AG10803 (cell line): ENCODE measurements around the gene KRTAP4-3.
"Not testable (repeated sequence)": the region's sequence is repeated elsewhere in the genome, so short reads cannot be mapped to it uniquely, and the experiment has no call there.

ENCODE experiments used
- DNase-seq: peaks from one replicate; pipeline ENCODE4 v3.0.0; 2010; ENCODE audit warnings: low read depth
- H3K4me3 ChIP-seq: 2 replicates; pipeline ENCODE4 v1.5.1; 2011; ENCODE audit warnings: mild to moderate bottlenecking, low read length, control low read depth
- TF ChIP-seq, protein P1 (sequence below): conservative IDR thresholded peaks from 2 replicates; pipeline ENCODE4 v1.5.1; 2011; ENCODE audit warnings: mild to moderate bottlenecking, low read length, control low read depth, inconsistent platforms

The KRTAP4-3 gene

DNA sequence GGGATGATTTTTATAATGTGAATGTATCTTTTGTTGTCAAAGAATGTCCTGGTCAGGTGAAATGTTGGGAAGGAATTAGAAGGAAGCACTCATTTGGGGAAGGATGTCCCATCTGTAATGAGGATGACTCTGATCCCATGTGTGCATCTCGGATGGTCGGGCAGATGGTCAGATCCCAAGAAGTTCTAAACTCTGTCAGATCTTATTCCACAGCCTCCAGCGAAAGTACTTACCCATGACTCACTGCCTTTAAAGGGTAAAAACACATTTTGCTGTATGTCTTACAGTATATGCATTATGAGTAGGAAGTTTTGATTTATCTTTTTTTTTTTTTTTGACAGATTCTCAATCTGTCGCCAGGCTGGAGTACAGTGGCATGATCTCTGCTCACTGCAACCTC, 49.3 kb downstream of the KRTAP4-3 start:
- no peak overlapping the region for H3K4me3 ChIP-seq
- DNase-seq, result no peak
- TF ChIP-seq, protein P1, sequence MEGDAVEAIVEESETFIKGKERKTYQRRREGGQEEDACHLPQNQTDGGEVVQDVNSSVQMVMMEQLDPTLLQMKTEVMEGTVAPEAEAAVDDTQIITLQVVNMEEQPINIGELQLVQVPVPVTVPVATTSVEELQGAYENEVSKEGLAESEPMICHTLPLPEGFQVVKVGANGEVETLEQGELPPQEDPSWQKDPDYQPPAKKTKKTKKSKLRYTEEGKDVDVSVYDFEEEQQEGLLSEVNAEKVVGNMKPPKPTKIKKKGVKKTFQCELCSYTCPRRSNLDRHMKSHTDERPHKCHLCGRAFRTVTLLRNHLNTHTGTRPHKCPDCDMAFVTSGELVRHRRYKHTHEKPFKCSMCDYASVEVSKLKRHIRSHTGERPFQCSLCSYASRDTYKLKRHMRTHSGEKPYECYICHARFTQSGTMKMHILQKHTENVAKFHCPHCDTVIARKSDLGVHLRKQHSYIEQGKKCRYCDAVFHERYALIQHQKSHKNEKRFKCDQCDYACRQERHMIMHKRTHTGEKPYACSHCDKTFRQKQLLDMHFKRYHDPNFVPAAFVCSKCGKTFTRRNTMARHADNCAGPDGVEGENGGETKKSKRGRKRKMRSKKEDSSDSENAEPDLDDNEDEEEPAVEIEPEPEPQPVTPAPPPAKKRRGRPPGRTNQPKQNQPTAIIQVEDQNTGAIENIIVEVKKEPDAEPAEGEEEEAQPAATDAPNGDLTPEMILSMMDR, result no peak

DNA sequence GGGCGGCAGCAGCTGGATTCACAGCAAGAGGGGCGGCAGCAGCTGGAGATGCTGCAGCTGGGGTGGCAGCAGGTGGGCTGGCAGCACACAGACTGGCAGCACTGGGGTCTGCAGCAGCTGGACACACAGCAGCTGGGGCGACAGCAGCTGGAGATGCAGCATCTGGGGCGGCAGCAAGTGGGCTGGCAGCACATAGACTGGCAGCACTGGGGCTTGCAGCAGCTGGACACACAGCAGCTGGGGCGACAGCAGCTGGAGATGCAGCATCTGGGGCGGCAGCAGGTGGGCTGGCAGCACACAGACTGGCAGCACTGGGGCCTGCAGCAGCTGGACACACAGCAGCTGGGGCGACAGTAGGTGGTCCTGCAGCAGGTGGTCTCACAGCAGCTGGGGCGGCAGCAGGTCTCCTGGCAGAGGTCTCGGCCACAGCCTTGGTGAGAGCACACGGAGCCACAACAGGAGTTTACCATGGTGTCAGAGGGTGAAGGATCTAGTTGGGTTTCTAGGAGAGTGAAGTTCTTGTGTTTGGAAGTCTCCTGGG, 50.1 kb downstream of the KRTAP4-3 start, which contains the start of gene KRTAP4-11:
Gene KRTAP4-11, minus strand, starts transcription at position 528 of the 541 bp plus-strand sequence. Its CDS starts 58 bp downstream, at position 470.
- not testable (repeated sequence) for DNase-seq

More for the DNA sequence above, 50.1 kb downstream of the KRTAP4-3 start, which contains the start of gene KRTAP4-11:
- not testable (repeated sequence) for H3K4me3 ChIP-seq
